ENCODE results near the gene FRMD7.

Gene FRMD7

DNA sequence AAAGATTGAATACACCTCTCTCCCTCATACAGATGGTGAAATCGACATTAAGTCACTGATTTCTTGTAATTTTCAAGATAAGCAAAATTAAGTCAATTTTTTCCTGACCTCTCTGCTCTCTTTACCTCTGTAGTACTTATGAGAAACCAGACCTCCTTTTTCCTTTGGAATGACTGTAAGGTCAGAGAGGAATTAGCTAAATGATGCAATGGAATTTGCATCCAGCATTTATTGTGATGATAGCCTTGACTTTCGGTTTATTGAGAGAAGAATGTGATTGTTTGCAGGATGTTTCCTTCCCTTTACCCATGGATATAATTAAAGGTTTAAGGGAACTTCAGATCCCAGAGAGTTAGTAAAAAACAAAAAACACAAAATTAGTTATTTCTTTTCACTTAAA, 82.4 kb downstream of the FRMD7 start:
- H3K27ac ChIP-seq (ENCODE audit: insufficient read depth, low read length, poor library complexity, severe bottlenecking), result no peak overlapping the region
- H3K36me3 ChIP-seq (ENCODE audit: control insufficient read depth, insufficient read depth, low read length), result no peaks in the 10 kb centered on the region
- H3K27me3 ChIP-seq (replicated peaks; ENCODE audit: control insufficient read depth, insufficient read depth, low read length, poor library complexity, severe bottlenecking), result no peaks in the 10 kb centered on the region
- H3K4me1 ChIP-seq (ENCODE audit: control insufficient read depth, insufficient read depth, low read length, poor library complexity, severe bottlenecking), result no peaks in the 10 kb centered on the region
- no peaks in the 10 kb centered on the region for H3K9me3 ChIP-seq (ENCODE audit: control insufficient read depth, low read length)
- no peak overlapping the region for H3K4me3 ChIP-seq (ENCODE audit: insufficient read depth, low read depth, low read length, poor library complexity, severe bottlenecking)
- DNase-seq, result no peak

DNA sequence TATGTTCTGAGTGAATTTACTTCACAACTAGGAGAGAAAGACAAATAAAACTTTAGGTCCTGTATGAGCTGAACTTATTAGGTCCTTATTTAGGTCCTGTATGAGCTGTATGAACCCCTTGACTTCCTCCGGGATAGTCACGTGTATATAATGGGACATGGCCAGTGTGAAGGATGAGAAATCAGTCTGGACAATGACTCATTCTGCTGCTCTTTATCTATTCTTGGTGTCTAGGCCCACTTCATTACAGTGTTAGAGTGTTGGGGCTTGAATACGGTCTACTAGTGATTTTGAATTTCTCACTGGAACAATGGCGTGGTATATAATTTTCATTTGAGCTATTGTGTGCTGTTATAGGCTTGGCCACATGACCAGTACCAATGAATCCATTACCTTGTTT, 82.9 kb downstream of the FRMD7 start:
- Histone ChIP-seq H3K36me3 (ENCODE audit: control insufficient read depth, insufficient read depth, low read length) (no peaks in the 10 kb centered on the region), H3K4me3 (ENCODE audit: insufficient read depth, low read depth, low read length, poor library complexity, severe bottlenecking) (no peak overlapping the region), H3K9me3 (ENCODE audit: control insufficient read depth, low read length) (no peaks in the 10 kb centered on the region), H3K27me3 (replicated peaks; ENCODE audit: control insufficient read depth, insufficient read depth, low read length, poor library complexity, severe bottlenecking) (no peaks in the 10 kb centered on the region), H3K4me1 (ENCODE audit: control insufficient read depth, insufficient read depth, low read length, poor library complexity, severe bottlenecking) (no peaks in the 10 kb centered on the region), H3K27ac (ENCODE audit: insufficient read depth, low read length, poor library complexity, severe bottlenecking) (no peak overlapping the region)
- no peak for DNase-seq

DNA sequence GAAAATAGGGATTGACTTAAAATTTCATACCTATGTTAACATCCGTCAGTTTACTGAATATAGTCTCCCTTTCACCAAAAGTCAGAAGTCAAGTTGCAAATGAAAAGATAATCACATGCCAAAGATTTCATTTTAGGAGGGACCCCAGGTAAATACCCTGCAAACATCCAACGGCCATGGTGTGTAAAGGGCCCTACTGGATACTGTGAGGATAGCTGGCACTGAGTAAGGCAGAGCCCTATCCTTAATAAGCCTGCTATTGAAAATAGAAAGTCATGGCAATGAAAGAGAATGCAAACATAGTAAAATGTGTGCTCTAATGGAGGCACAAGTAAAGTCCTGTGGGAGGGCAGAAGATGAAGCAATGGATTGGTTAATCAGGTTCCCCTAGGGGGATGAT, 83.8 kb downstream of the FRMD7 start:
- Histone ChIP-seq H3K4me3 (ENCODE audit: insufficient read depth, low read depth, low read length, poor library complexity, severe bottlenecking) (no peak overlapping the region), H3K4me1 (ENCODE audit: control insufficient read depth, insufficient read depth, low read length, poor library complexity, severe bottlenecking) (no peaks in the 10 kb centered on the region), H3K36me3 (ENCODE audit: control insufficient read depth, insufficient read depth, low read length) (no peaks in the 10 kb centered on the region), H3K27ac (ENCODE audit: insufficient read depth, low read length, poor library complexity, severe bottlenecking) (no peak overlapping the region), H3K9me3 (ENCODE audit: control insufficient read depth, low read length) (no peaks in the 10 kb centered on the region), H3K27me3 (replicated peaks; ENCODE audit: control insufficient read depth, insufficient read depth, low read length, poor library complexity, severe bottlenecking) (no peaks in the 10 kb centered on the region)
- no peak for DNase-seq

DNA sequence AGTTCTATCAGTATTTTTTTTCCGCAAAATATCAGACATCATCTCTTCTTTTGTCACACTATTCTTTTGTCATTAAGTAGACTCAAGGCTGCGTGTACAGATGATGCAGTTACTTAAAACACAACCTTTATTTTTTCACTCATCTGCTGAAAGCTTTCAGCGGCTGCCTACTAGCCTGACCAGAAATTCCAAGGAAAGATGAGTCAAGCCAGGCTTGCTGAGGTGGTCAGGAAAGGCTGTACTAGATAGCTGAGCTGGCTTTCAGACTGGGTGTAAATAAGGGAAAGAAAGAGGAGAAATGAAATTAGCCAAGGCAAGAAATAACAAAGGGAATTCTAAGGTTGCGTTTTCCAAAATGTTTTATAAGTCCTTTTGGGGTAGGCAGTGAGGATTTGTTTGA, 86.8 kb downstream of the FRMD7 start:
- Histone ChIP-seq H3K4me1 (ENCODE audit: control insufficient read depth, insufficient read depth, low read length, poor library complexity, severe bottlenecking) (no peaks in the 10 kb centered on the region), H3K36me3 (ENCODE audit: control insufficient read depth, insufficient read depth, low read length) (no peaks in the 10 kb centered on the region), H3K27me3 (replicated peaks; ENCODE audit: control insufficient read depth, insufficient read depth, low read length, poor library complexity, severe bottlenecking) (no peaks in the 10 kb centered on the region), H3K4me3 (ENCODE audit: insufficient read depth, low read depth, low read length, poor library complexity, severe bottlenecking) (no peak overlapping the region), H3K27ac (ENCODE audit: insufficient read depth, low read length, poor library complexity, severe bottlenecking) (no peak overlapping the region), H3K9me3 (ENCODE audit: control insufficient read depth, low read length) (no peaks in the 10 kb centered on the region)
- no peak for DNase-seq

DNA sequence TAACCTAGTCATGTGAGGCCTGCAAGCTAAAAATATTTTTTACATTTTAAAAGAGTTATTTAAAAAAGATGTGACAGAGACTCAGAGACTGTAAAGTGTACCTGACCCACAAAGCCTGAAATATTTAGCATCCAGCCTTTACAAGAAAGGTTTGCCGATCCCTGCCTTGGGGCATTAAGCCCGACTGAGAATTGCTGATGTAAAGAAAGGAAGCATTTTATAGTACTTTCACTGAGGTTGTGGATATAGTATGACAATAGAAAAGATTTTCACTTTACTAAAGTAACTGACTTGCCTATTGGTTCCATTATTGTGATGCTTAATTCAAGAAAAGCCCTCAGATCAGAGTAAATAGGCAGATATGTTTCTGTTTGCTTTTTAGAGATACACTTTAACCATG, 87.8 kb downstream of the FRMD7 start:
- Histone ChIP-seq H3K4me3 (ENCODE audit: insufficient read depth, low read depth, low read length, poor library complexity, severe bottlenecking) (no peak overlapping the region), H3K4me1 (ENCODE audit: control insufficient read depth, insufficient read depth, low read length, poor library complexity, severe bottlenecking) (no peaks in the 10 kb centered on the region), H3K9me3 (ENCODE audit: control insufficient read depth, low read length) (no peaks in the 10 kb centered on the region), H3K27me3 (replicated peaks; ENCODE audit: control insufficient read depth, insufficient read depth, low read length, poor library complexity, severe bottlenecking) (no peaks in the 10 kb centered on the region), H3K36me3 (ENCODE audit: control insufficient read depth, insufficient read depth, low read length) (no peaks in the 10 kb centered on the region), H3K27ac (ENCODE audit: insufficient read depth, low read length, poor library complexity, severe bottlenecking) (no peak overlapping the region)
- DNase-seq, result no peak

DNA sequence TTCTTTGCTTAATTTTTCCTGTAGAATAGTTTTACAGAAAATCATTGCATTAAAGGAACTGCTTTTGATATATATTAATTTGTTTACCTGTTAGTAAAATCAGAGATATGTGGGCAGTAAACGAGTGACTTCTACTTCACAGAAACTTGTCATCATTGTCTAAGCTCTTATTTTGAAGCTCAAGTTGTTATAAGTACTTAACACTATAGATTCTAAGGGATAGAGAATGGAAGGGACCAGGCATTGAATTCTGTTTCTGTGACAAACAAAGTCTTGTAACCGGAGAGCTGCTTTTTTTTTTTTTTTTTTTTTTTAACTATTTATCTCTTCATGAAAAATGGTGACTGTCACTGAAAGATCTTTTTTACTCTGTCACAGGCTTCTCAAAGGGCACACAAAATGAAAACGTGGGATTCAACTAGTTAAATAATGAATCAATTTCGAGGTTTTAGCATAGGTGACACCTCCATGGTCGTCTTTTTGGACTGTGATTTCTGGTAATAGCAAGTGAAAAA, 90.3 kb downstream of the FRMD7 start:
- Histone ChIP-seq H3K4me3 (ENCODE audit: insufficient read depth, low read depth, low read length, poor library complexity, severe bottlenecking) (no peak overlapping the region), H3K27ac (ENCODE audit: insufficient read depth, low read length, poor library complexity, severe bottlenecking) (no peak overlapping the region), H3K36me3 (ENCODE audit: control insufficient read depth, insufficient read depth, low read length) (no peaks in the 10 kb centered on the region), H3K4me1 (ENCODE audit: control insufficient read depth, insufficient read depth, low read length, poor library complexity, severe bottlenecking) (no peaks in the 10 kb centered on the region), H3K27me3 (replicated peaks; ENCODE audit: control insufficient read depth, insufficient read depth, low read length, poor library complexity, severe bottlenecking) (no peaks in the 10 kb centered on the region), H3K9me3 (ENCODE audit: control insufficient read depth, low read length) (no peaks in the 10 kb centered on the region)
- DNase-seq, result no peak

DNA sequence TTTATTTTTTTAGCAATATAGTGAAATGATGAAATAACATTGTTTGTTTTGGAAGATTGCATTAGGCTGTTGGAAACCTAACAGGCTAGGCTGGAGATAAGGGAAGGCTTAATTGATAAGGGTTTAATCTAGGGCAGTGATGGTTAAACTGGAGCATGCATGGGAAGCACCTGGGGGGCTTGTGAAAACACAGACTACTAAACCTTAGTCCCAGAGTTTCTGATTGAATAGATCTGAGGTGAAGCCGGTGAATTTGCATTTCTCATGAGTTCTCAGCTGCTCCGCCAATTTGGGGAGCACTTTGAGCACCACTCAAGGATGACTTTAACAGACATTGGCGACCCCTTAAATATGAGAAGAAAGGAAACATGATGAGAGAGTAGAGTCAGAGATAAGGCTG, 93.2 kb downstream of the FRMD7 start:
- no peaks in the 10 kb centered on the region for H3K4me1 ChIP-seq (ENCODE audit: control insufficient read depth, insufficient read depth, low read length, poor library complexity, severe bottlenecking)
- no peaks in the 10 kb centered on the region for H3K27me3 ChIP-seq (replicated peaks; ENCODE audit: control insufficient read depth, insufficient read depth, low read length, poor library complexity, severe bottlenecking)
- no peak overlapping the region for H3K4me3 ChIP-seq (ENCODE audit: insufficient read depth, low read depth, low read length, poor library complexity, severe bottlenecking)
- no peaks in the 10 kb centered on the region for H3K36me3 ChIP-seq (ENCODE audit: control insufficient read depth, insufficient read depth, low read length)
- no peak overlapping the region for H3K27ac ChIP-seq (ENCODE audit: insufficient read depth, low read length, poor library complexity, severe bottlenecking)
- DNase-seq, result no peak
- H3K9me3 ChIP-seq (ENCODE audit: control insufficient read depth, low read length), result no peaks in the 10 kb centered on the region

DNA sequence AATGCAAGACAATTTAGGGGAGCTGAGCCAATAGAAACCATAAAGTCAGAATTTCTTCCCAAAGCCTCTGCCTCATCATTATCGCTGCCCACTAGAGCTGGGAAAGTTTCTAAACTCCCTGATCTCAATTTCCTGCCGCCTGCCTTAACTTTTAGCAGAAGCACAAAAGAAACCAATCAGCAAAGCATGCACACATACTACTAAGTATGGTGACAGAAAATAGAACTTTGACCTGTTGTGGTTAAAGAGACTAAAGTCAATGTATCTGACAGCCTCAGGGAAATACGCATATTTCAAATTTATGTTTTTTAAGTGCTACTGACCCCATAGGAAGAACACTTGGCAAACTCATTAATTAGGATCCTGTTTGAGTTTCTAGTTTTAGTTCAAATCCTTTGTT, 94.7 kb downstream of the FRMD7 start:
- Histone ChIP-seq H3K4me3 (ENCODE audit: insufficient read depth, low read depth, low read length, poor library complexity, severe bottlenecking) (no peak overlapping the region), H3K27me3 (replicated peaks; ENCODE audit: control insufficient read depth, insufficient read depth, low read length, poor library complexity, severe bottlenecking) (no peaks in the 10 kb centered on the region), H3K4me1 (ENCODE audit: control insufficient read depth, insufficient read depth, low read length, poor library complexity, severe bottlenecking) (no peaks in the 10 kb centered on the region), H3K36me3 (ENCODE audit: control insufficient read depth, insufficient read depth, low read length) (no peaks in the 10 kb centered on the region), H3K27ac (ENCODE audit: insufficient read depth, low read length, poor library complexity, severe bottlenecking) (no peak overlapping the region), H3K9me3 (ENCODE audit: control insufficient read depth, low read length) (no peaks in the 10 kb centered on the region)
- no peak for DNase-seq

DNA sequence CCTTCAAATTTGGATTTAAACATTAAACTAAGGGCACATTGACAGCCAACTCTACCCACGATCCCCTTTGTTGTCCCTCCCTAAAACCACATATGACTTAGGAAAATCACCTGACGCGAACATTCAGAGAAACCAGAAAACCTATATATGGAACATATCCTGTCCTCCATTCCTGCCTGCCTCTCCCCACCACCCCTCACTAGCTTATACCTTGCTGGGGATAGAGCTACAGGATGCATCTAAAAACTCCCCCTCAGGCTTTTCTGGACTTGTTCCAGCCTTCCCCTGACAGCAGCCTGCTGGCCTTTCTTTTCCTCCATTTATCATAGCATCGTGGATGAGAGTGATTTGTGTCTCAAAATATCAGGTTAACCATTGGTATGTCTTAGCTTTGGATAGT, 96.0 kb downstream of the FRMD7 start:
- Histone ChIP-seq H3K4me1 (ENCODE audit: control insufficient read depth, insufficient read depth, low read length, poor library complexity, severe bottlenecking) (no peaks in the 10 kb centered on the region), H3K27me3 (replicated peaks; ENCODE audit: control insufficient read depth, insufficient read depth, low read length, poor library complexity, severe bottlenecking) (no peaks in the 10 kb centered on the region), H3K27ac (ENCODE audit: insufficient read depth, low read length, poor library complexity, severe bottlenecking) (no peak overlapping the region), H3K9me3 (ENCODE audit: control insufficient read depth, low read length) (no peaks in the 10 kb centered on the region), H3K4me3 (ENCODE audit: insufficient read depth, low read depth, low read length, poor library complexity, severe bottlenecking) (no peak overlapping the region), H3K36me3 (ENCODE audit: control insufficient read depth, insufficient read depth, low read length) (no peaks in the 10 kb centered on the region)
- no peak for DNase-seq

DNA sequence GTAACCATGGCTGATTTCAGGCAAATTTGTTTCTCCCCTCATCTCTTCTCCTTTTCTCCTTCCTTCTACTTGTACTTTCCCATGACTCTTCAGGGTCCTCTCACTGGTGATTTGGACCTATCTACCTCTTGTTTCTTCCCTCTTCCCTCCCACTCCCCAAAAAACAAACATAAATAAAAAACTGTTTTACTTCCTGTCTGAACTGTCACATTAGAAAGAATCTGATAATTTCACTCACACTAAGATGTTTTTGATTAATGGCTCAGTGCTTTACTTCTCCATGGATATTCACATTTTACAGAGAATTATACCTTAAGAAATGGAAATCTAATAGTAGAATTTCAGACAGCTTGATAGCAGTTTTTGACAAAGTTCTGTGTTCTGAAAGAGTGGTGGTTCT, 97.6 kb downstream of the FRMD7 start:
- no peak overlapping the region for H3K27ac ChIP-seq (ENCODE audit: insufficient read depth, low read length, poor library complexity, severe bottlenecking)

More for the DNA sequence above, 97.6 kb downstream of the FRMD7 start:
- no peaks in the 10 kb centered on the region for H3K36me3 ChIP-seq (ENCODE audit: control insufficient read depth, insufficient read depth, low read length)
- DNase-seq, result no peak
- no peak overlapping the region for H3K4me3 ChIP-seq (ENCODE audit: insufficient read depth, low read depth, low read length, poor library complexity, severe bottlenecking)
- H3K9me3 ChIP-seq (ENCODE audit: control insufficient read depth, low read length), result no peaks in the 10 kb centered on the region
- no peaks in the 10 kb centered on the region for H3K4me1 ChIP-seq (ENCODE audit: control insufficient read depth, insufficient read depth, low read length, poor library complexity, severe bottlenecking)
- H3K27me3 ChIP-seq (replicated peaks; ENCODE audit: control insufficient read depth, insufficient read depth, low read length, poor library complexity, severe bottlenecking), result no peaks in the 10 kb centered on the region

All from effector memory CD4-positive, alpha-beta T cell (primary cell).